H1 (cell line): Measurements from ENCODE around the gene DOCK11. TPM values are rescaled to one million over a fixed set of nuclear protein-coding genes. Genes with fewer than 3 reads are reported as not detected.
A peak's percentile ranks its signal among the peaks of the same experiment; 100 is the strongest.

Source experiments
- ATF2 ChIP-seq: IDR thresholded peaks from 2 replicates; pipeline ENCODE4 v1.6.1; 2012; ENCODE audit warnings: low read length, inconsistent platforms
- BCL11A ChIP-seq, 2 experiments: IDR thresholded peaks; one replicate each; pipeline ENCODE4 v1.6.1; 2011; ENCODE audit warnings: low read depth in 2 of 2, low read length in 2 of 2, mild to moderate bottlenecking in 2 of 2
- CHD1 ChIP-seq: IDR thresholded peaks from 2 replicates; pipeline ENCODE4 v1.6.1; 2012; ENCODE audit warnings: low read depth, low read length, improper control_type of control experiment
- CHD2 ChIP-seq: IDR thresholded peaks from 2 replicates; pipeline ENCODE4 v1.6.1; 2012; ENCODE audit warnings: low read length, improper control_type of control experiment
- EP300 ChIP-seq, 2 experiments: IDR thresholded peaks; 1 replicate in 1 of 2; 2 replicates in 1 of 2; pipeline ENCODE4 v1.6.1; 2011 to 2012; ENCODE audit warnings: low read depth in 2 of 2, low read length in 2 of 2, mild to moderate bottlenecking in 2 of 2, borderline replicate concordance in 1 of 2, inconsistent platforms in 1 of 2, moderate library complexity in 1 of 2
- HDAC2 ChIP-seq, 2 experiments: fragments of 300-600 bp in 1 of 2; sonication (generic) in 1 of 2; IDR thresholded peaks; 2 replicates each; pipeline ENCODE4 v1.6.1; 2011 to 2012; ENCODE audit warnings: low read depth in 2 of 2, low read length in 2 of 2, mild to moderate bottlenecking in 2 of 2, moderate library complexity in 2 of 2, borderline replicate concordance in 1 of 2, inconsistent platforms in 1 of 2
- JUN ChIP-seq: IDR thresholded peaks from 2 replicates; pipeline ENCODE4 v1.6.1; 2011; ENCODE audit warnings: low read depth, mild to moderate bottlenecking, improper control_type of control experiment, low read length
- KDM4A ChIP-seq: IDR thresholded peaks from one replicate; pipeline ENCODE4 v1.7.1; 2012; ENCODE audit warnings: low read depth, mild to moderate bottlenecking, moderate library complexity, low read length, inconsistent platforms; ENCODE audit not compliant: severe bottlenecking
- MAX ChIP-seq: IDR thresholded peaks from 2 replicates; pipeline ENCODE4 v1.6.1; 2012; ENCODE audit warnings: inconsistent platforms
- NRF1 ChIP-seq: IDR thresholded peaks from 2 replicates; pipeline ENCODE4 v1.6.1; 2011; ENCODE audit warnings: mild to moderate bottlenecking, low read depth, low read length, improper control_type of control experiment
- POLR2AphosphoS5 ChIP-seq: IDR thresholded peaks from 2 replicates; pipeline ENCODE4 v1.6.1; 2011; ENCODE audit warnings: low read depth, low read length
- RNF2 ChIP-seq: fragments of 200-900, 300-1000 bp; sonication (generic); IDR thresholded peaks from 2 replicates; pipeline ENCODE4 v1.7.1; 2016; ENCODE audit warnings: borderline replicate concordance, low read depth, mild to moderate bottlenecking, antibody characterized with exemption, low read length; ENCODE audit not compliant: poor library complexity, severe bottlenecking; ENCODE audit errors: missing control alignments
- RXRA ChIP-seq: IDR thresholded peaks from 2 replicates; pipeline ENCODE4 v1.6.1; 2011; ENCODE audit warnings: low read depth, mild to moderate bottlenecking, low read length, moderate library complexity; ENCODE audit not compliant: insufficient read depth
- SIRT6 ChIP-seq: IDR thresholded peaks from one replicate; pipeline ENCODE4 v1.7.1; 2012; ENCODE audit warnings: low read length, inconsistent platforms
- SP2 ChIP-seq: IDR thresholded peaks from 2 replicates; pipeline ENCODE4 v1.6.1; 2012; ENCODE audit warnings: mild to moderate bottlenecking, low read length, inconsistent platforms
- TAF1 ChIP-seq: IDR thresholded peaks from 2 replicates; pipeline ENCODE4 v1.6.1; 2011; ENCODE audit warnings: mild to moderate bottlenecking, low read depth, low read length
- TBP ChIP-seq: IDR thresholded peaks from 2 replicates; pipeline ENCODE4 v1.6.1; 2011; ENCODE audit warnings: low read depth, low read length, improper control_type of control experiment
- polyA plus RNA-seq, 7 experiments: library from polyadenylated mRNA; depleted of rRNA in 3 of 7; stranded (reverse) in 5 of 7; unstranded in 2 of 7; fragments of >200 nt in 5 of 7; fragments of 200-250 nt in 2 of 7; gene quantifications; 1 replicate in 5 of 7; 2 replicates in 1 of 7; 4 replicates in 1 of 7; pipeline versions ENCODE4 v1.2.1 to v1.2.3, GENCODE V29; 2011 to 2013; ENCODE audit warnings: missing spikeins in 2 of 7, mixed read lengths in 2 of 7
- total RNA-seq: library from RNA; stranded (reverse); fragmentation: NEBNext Ultra II Directional; extraction: Animal tissue kit (Norgen Biotek cat#: 25700); gene quantifications from 2 replicates; pipeline ENCODE4 v1.2.1, GENCODE V29; 2021

The DOCK11 gene
- total and polyA plus RNA-seq, 2 of the 8 experiments (the other 6 are each of a cell fraction or from before 2014, with no cell fraction given), result 4.9 to 12.0 TPM

- no peak for TF ChIP-seq ATF2
- no peak for TF ChIP-seq NRF1
- no peak for TF ChIP-seq TBP
- peak; percentile 6 for TF ChIP-seq KDM4A
- TF ChIP-seq CHD2, result no peak
- no peak for TF ChIP-seq POLR2AphosphoS5
- no peak for TF ChIP-seq CHD1
- TF ChIP-seq SP2, result no peak
- TF ChIP-seq RNF2, result no peak
- 0 out of 2 replicates have a peak, but pooled peaks have one; percentile 33 for TF ChIP-seq TAF1
- TF ChIP-seq JUN, result no peak
- no peak for TF ChIP-seq HDAC2 (IDR thresholded peaks at IDR 0.05; ENCODE audit: borderline replicate concordance in 1 of 2, low read depth in 2 of 2, low read length in 2 of 2)
- TF ChIP-seq SIRT6, result no peak
- TF ChIP-seq BCL11A (IDR thresholded peaks at IDR 0.05; ENCODE audit: low read depth in 2 of 2, low read length in 2 of 2), result no peak
- TF ChIP-seq RXRA, result no peak
- peak; percentile 66 for TF ChIP-seq MAX
- no peak for TF ChIP-seq EP300 (IDR thresholded peaks at IDR 0.05; ENCODE audit: borderline replicate concordance in 1 of 2, low read depth in 2 of 2, low read length in 2 of 2)
These were observed 231.5 kb downstream of the DOCK11 start, which contains the start of gene IL13RA1 (continued) for GRCh38 chrX:118726887-118727685.
